ENCODE data around the gene PLA2G6.

DNA sequence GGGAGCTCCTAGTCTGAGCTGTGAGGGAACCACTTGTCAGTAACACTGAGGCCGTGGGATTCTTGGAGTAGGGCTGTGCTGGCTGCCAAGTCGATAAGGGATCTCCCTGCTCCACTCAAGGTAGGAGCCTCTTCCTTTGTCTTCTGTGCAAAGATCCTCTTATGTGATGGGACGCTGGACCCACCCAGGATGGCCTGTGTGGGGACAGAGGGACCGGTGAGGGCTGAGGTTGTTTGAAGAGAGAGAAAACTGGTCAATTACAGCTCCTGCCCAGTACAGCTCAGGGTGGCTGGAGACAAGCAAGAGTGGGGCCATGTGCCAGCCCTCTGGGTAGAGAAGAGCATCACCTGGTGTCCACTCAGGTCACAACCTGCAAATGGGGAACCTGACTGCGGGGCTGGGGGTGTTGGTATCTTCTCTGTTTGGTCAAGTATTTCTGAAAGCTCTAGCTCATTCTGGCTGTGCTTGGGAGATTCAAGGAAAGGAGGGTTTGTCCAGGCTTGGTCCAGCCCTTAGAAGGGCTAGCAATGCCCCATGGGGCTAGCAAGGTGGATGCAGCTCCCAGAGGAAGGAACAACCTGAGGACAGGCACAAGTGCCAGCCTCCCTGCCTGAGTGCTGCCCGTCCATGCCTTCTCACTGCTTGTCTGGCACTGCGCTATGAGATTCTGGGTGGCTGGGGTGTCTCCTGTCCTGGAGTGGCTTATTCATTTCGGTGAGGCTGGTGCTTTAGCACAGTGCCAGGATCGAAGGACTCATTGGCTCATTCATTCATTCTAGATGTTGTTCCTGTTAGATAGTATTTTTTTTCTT is 43.5 kb downstream of the PLA2G6 start:
- TF ChIP-seq, protein P1, sequence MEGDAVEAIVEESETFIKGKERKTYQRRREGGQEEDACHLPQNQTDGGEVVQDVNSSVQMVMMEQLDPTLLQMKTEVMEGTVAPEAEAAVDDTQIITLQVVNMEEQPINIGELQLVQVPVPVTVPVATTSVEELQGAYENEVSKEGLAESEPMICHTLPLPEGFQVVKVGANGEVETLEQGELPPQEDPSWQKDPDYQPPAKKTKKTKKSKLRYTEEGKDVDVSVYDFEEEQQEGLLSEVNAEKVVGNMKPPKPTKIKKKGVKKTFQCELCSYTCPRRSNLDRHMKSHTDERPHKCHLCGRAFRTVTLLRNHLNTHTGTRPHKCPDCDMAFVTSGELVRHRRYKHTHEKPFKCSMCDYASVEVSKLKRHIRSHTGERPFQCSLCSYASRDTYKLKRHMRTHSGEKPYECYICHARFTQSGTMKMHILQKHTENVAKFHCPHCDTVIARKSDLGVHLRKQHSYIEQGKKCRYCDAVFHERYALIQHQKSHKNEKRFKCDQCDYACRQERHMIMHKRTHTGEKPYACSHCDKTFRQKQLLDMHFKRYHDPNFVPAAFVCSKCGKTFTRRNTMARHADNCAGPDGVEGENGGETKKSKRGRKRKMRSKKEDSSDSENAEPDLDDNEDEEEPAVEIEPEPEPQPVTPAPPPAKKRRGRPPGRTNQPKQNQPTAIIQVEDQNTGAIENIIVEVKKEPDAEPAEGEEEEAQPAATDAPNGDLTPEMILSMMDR (IDR thresholded peaks at IDR 0.05) = no peak
- no peak for TF ChIP-seq POLR2A (IDR thresholded peaks at IDR 0.05)
